Activated T-helper 1 cell treated with anti-CD3 and anti-CD28 coated beads, Interleukin-2, amount 50 U/mL, for 16 hours (primary cell): Measurements from ENCODE around the gene SLC35D1.

ENCODE experiments used
- DNase-seq, 2 donors: peaks; one replicate each; pipeline ENCODE4 v3.0.0-alpha.2; 2020; ENCODE audit warnings: low read depth in 1 of 2, low spot score in 1 of 2

Gene SLC35D1

GRCh38 chr1:67044631-67045270 is 9.2 kb downstream of the SLC35D1 start:
- no peak for DNase-seq

GRCh38 chr1:67043366-67043765 is 10.6 kb downstream of the SLC35D1 start:
- DNase-seq, result no peak

- no peak for DNase-seq
Measured at GRCh38 chr1:67041841-67042503, 12.0 kb downstream of the SLC35D1 start.

GRCh38 chr1:67040405-67040804 is 13.5 kb downstream of the SLC35D1 start:
- DNase-seq, result no peak

GRCh38 chr1:67031859-67032247 is 22.1 kb downstream of the SLC35D1 start:
- no peak for DNase-seq

GRCh38 chr1:67031121-67031858 is 22.7 kb downstream of the SLC35D1 start:
- no peak for DNase-seq

- no peak for DNase-seq
Measured at GRCh38 chr1:67029472-67029871, 24.5 kb downstream of the SLC35D1 start.

GRCh38 chr1:67020765-67021164 is 33.2 kb downstream of the SLC35D1 start:
- no peak for DNase-seq

- no peak for DNase-seq
Measured at GRCh38 chr1:67020304-67020703, 33.6 kb downstream of the SLC35D1 start.

- DNase-seq, result no peak
Measured at GRCh38 chr1:67019600-67020136, 34.3 kb downstream of the SLC35D1 start.

- no peak for DNase-seq
Measured at GRCh38 chr1:67019121-67019520, 34.8 kb downstream of the SLC35D1 start.

GRCh38 chr1:67018574-67018973 is 35.4 kb downstream of the SLC35D1 start:
- DNase-seq, result no peak

GRCh38 chr1:67013573-67013972 is 40.4 kb downstream of the SLC35D1 start:
- no peak for DNase-seq

- DNase-seq, result no peak
Measured at GRCh38 chr1:67009792-67010191, 44.2 kb downstream of the SLC35D1 start.

- no peak for DNase-seq
Measured at GRCh38 chr1:67005068-67005467, 48.9 kb downstream of the SLC35D1 start.

- DNase-seq, result no peak
Measured at GRCh38 chr1:67004176-67004575, 49.8 kb downstream of the SLC35D1 start.

- DNase-seq, result no peak
Measured at GRCh38 chr1:67001682-67002425, 52.1 kb downstream of the SLC35D1 start.

- DNase-seq, result no peak
Measured at GRCh38 chr1:66999640-67000400, 54.1 kb downstream of the SLC35D1 start.

GRCh38 chr1:66998972-66999371 is 55.0 kb downstream of the SLC35D1 start:
- no peak for DNase-seq

GRCh38 chr1:66996018-66996682 is 57.8 kb downstream of the SLC35D1 start:
- DNase-seq, result no peak
